ENCODE results near the gene IL2RA. TPM values are rescaled to one million over a fixed set of nuclear protein-coding genes. Genes with fewer than 3 reads are reported as not detected.

The IL2RA gene
- total RNA-seq, 1 experiment from 2014 or later, result not detected

DNA sequence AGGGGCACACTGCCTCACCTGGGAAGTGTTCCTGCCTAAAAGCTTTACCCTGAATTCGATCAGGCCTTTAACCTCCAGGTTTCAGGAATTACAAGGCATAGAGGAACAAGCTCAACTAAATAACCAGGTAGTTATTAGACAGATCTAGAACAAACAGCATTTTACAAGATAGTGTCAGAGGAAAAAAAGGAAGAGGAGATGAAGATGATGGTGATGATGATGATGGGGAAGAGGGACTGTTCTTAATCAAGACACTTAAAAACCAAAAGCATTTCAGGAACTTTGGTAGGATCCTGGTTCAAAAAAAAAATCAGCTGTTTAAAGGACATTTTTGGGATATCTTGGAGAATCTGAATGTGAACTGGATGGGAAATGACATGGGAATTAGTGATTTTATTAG is 38.2 kb upstream of the IL2RA start:
- Histone ChIP-seq H3K36me3 (ENCODE audit: insufficient read depth, low read length, poor library complexity, severe bottlenecking) (peaks cover 62% of the 10 kb centered on the region), H3K4me1 (ENCODE audit: insufficient read depth, low read length, poor library complexity, severe bottlenecking) (peaks cover 8% of the 10 kb centered on the region), H3K27ac (ENCODE audit: low read depth, low read length, poor library complexity, severe bottlenecking) (no peak overlapping the region), H3K4me3 (ENCODE audit: low read depth, low read length, poor library complexity, severe bottlenecking) (no peak overlapping the region), H3K27me3 (replicated peaks; ENCODE audit: insufficient read depth, low read depth, low read length, poor library complexity) (no peaks in the 10 kb centered on the region), H3K9me3 (ENCODE audit: low read depth, low read length, poor library complexity, severe bottlenecking) (no peaks in the 10 kb centered on the region)
- intact Hi-C loops (cut with micrococcal nuclease; ENCODE audit: unreplicated experiment), result no loop called here
- POLR2A ChIA-PET (ENCODE audit: low non-redundant PET), result no interaction called here
- TF ChIP-seq, protein P1, sequence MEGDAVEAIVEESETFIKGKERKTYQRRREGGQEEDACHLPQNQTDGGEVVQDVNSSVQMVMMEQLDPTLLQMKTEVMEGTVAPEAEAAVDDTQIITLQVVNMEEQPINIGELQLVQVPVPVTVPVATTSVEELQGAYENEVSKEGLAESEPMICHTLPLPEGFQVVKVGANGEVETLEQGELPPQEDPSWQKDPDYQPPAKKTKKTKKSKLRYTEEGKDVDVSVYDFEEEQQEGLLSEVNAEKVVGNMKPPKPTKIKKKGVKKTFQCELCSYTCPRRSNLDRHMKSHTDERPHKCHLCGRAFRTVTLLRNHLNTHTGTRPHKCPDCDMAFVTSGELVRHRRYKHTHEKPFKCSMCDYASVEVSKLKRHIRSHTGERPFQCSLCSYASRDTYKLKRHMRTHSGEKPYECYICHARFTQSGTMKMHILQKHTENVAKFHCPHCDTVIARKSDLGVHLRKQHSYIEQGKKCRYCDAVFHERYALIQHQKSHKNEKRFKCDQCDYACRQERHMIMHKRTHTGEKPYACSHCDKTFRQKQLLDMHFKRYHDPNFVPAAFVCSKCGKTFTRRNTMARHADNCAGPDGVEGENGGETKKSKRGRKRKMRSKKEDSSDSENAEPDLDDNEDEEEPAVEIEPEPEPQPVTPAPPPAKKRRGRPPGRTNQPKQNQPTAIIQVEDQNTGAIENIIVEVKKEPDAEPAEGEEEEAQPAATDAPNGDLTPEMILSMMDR (conservative IDR thresholded peaks at IDR 0.05; ENCODE audit: low read depth, low read length), result no peak
- no peak for TF ChIP-seq EZH2 (IDR thresholded peaks at IDR 0.05; ENCODE audit: borderline replicate concordance, low read depth, low read length, poor library complexity, severe bottlenecking)
- DNase-seq (ENCODE audit: low spot score), result no peak
- no TSS peak for BruUV-seq (replicated peaks)
- CTCF ChIA-PET, result no interaction called here

DNA sequence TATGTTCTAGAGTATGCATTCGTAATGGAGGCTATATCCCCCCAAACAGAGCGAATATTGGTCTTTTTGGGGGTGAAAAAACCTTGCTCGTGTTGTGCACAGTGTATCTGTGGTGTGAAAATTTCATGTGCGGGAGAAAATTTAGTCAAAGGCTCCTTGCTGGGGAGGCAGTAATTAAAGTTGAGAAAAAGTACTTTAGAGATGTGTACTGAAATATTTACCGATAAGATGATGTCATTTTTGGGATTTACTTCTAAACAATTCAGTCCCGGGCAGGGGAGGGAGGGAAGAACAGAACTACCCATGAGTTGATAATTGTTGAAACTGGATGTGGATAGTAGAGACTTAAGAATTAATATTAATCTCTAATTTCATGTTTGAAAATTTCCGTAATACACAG is 36.0 kb upstream of the IL2RA start:
- Histone ChIP-seq H3K27ac (ENCODE audit: low read depth, low read length, poor library complexity, severe bottlenecking) (no peak overlapping the region), H3K36me3 (ENCODE audit: insufficient read depth, low read length, poor library complexity, severe bottlenecking) (peaks cover 51% of the 10 kb centered on the region), H3K9me3 (ENCODE audit: low read depth, low read length, poor library complexity, severe bottlenecking) (no peaks in the 10 kb centered on the region), H3K4me1 (ENCODE audit: insufficient read depth, low read length, poor library complexity, severe bottlenecking) (peaks cover 10% of the 10 kb centered on the region), H3K27me3 (replicated peaks; ENCODE audit: insufficient read depth, low read depth, low read length, poor library complexity) (no peaks in the 10 kb centered on the region), H3K4me3 (ENCODE audit: low read depth, low read length, poor library complexity, severe bottlenecking) (no peak overlapping the region)
- no TSS peak for BruUV-seq (replicated peaks)
- DNase-seq (ENCODE audit: low spot score), result no peak
- TF ChIP-seq EZH2 (IDR thresholded peaks at IDR 0.05; ENCODE audit: borderline replicate concordance, low read depth, low read length, poor library complexity, severe bottlenecking), result no peak
- TF ChIP-seq, protein P1 (conservative IDR thresholded peaks at IDR 0.05; ENCODE audit: low read depth, low read length), result no peak
- POLR2A ChIA-PET (ENCODE audit: low non-redundant PET), result no interaction called here
- intact Hi-C loops (cut with micrococcal nuclease; ENCODE audit: unreplicated experiment), result no loop called here
- CTCF ChIA-PET, result no interaction called here

DNA sequence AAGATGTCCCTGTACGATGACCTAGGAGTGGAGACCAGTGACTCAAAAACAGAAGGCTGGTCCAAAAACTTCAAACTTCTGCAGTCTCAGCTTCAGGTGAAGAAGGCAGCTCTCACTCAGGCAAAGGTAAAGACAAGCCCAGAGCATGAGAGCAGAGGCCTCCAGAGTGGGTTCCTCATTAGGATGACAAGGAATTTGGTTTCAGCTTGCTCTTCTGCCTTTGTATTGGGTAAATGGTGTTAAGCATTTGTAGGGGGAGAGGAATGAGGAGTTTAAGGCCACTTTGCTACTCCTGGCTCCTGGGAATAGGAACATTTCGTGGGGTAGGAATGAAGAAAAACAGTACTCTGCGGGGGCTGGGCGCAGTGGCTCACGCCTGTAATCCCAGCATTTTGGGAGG is 34.9 kb upstream of the IL2RA start:
- intact Hi-C loops (cut with micrococcal nuclease; ENCODE audit: unreplicated experiment), result no loop called here
- H3K27ac ChIP-seq (ENCODE audit: low read depth, low read length, poor library complexity, severe bottlenecking), result no peak overlapping the region
- no peaks in the 10 kb centered on the region for H3K27me3 ChIP-seq (replicated peaks; ENCODE audit: insufficient read depth, low read depth, low read length, poor library complexity)
- no peak overlapping the region for H3K4me3 ChIP-seq (ENCODE audit: low read depth, low read length, poor library complexity, severe bottlenecking)
- ChIA-PET CTCF (no interaction called here), POLR2A (ENCODE audit: low non-redundant PET) (no interaction called here)
- no TSS peak for BruUV-seq (replicated peaks)
- TF ChIP-seq EZH2 (IDR thresholded peaks at IDR 0.05; ENCODE audit: borderline replicate concordance, low read depth, low read length, poor library complexity, severe bottlenecking), result no peak
- TF ChIP-seq, protein P1 (conservative IDR thresholded peaks at IDR 0.05; ENCODE audit: low read depth, low read length), result no peak
- DNase-seq (ENCODE audit: low spot score), result no peak
- H3K4me1 ChIP-seq (ENCODE audit: insufficient read depth, low read length, poor library complexity, severe bottlenecking), result peaks cover 12% of the 10 kb centered on the region
- peaks cover 43% of the 10 kb centered on the region for H3K36me3 ChIP-seq (ENCODE audit: insufficient read depth, low read length, poor library complexity, severe bottlenecking)
- no peaks in the 10 kb centered on the region for H3K9me3 ChIP-seq (ENCODE audit: low read depth, low read length, poor library complexity, severe bottlenecking)

Measured in A673 (cell line).